HEK293T (cell line): ENCODE measurements around the gene C12orf76.

Experiments used
- BHLHE40 ChIP-seq: fragments of 450-650 bp; IDR thresholded peaks from 2 replicates; pipeline ENCODE4 v1.6.1; 2016; ENCODE audit warnings: mild to moderate bottlenecking, moderate library complexity, borderline replicate concordance
- SP1 ChIP-seq: fragments of 450-650 bp; IDR thresholded peaks from 2 replicates; pipeline ENCODE4 v1.6.1; 2017

DNA sequence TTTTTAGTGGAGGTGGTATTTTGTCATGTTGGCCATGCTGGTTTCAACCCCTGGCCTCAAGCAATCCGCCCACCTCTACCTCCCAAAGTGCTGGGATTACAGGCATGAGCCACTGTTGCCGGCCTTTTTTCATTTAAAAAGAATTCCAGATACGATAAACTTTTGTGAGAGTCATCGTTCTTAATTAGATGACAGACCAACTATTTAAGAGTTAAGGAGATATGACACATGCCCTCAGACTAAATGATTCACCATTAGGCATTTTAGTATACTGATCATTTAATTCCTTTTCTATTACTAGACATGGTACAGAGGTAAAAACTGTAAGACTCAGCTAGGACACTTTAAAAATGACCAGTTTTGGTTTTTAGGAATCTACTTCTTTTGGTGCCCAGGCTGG lies 46.7 kb downstream of the C12orf76 start:
- TF ChIP-seq SP1 (no peak), BHLHE40 (no peak)
